ENCODE data around the gene C20orf96.
A peak's percentile ranks its signal among the peaks of the same experiment; 100 is the strongest.

C20orf96 gene

DNA sequence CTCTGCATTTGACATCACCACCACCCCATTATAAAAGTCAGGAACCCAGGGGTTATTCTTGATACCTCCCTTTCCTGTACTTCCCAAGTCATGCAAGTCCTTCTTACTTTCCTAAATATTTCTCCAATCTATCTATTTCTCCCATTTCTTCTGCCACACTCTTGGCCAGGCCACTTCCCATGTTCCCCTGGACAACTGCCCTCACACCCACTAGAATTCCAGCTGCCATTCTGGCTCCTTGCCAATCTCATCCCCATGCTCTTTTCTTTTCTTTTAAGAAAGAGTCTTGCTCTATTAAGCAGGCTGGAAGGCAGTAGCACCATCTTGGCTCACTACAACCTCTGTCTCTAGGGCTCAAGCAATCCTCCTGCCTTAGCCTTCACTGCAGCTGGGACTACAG lies 17.8 kb downstream of the C20orf96 start:
- DNase-seq (ENCODE audit: low read depth): no peak
- TF ChIP-seq, protein P1, sequence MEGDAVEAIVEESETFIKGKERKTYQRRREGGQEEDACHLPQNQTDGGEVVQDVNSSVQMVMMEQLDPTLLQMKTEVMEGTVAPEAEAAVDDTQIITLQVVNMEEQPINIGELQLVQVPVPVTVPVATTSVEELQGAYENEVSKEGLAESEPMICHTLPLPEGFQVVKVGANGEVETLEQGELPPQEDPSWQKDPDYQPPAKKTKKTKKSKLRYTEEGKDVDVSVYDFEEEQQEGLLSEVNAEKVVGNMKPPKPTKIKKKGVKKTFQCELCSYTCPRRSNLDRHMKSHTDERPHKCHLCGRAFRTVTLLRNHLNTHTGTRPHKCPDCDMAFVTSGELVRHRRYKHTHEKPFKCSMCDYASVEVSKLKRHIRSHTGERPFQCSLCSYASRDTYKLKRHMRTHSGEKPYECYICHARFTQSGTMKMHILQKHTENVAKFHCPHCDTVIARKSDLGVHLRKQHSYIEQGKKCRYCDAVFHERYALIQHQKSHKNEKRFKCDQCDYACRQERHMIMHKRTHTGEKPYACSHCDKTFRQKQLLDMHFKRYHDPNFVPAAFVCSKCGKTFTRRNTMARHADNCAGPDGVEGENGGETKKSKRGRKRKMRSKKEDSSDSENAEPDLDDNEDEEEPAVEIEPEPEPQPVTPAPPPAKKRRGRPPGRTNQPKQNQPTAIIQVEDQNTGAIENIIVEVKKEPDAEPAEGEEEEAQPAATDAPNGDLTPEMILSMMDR (IDR thresholded peaks at IDR 0.05; ENCODE audit: insufficient read depth, low read depth, low read length, missing control alignments): no peak
- no peak overlapping the region for H3K4me3 ChIP-seq (ENCODE audit: low read depth, low read length)

DNA sequence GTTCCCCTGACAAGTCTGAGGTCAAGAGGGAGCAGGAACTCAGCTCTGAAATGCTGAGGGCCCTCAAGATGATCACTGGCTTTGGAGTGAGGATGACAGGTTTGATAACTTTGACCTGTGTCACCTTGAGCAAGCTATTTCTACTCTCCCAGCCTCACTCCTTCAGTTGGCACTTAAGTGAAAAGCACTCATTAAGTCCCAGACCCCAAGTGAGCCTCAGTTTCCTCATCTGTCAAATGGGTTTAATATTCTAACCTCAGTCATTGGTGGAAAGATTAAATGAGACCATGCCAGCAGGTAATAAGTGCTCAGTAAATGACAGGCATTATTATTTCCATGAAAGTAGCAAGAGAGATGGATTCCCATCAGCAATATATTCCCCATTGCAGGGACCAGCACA lies 19.0 kb downstream of the C20orf96 start:
- TF ChIP-seq, protein P1 (IDR thresholded peaks at IDR 0.05; ENCODE audit: insufficient read depth, low read depth, low read length, missing control alignments): no peak
- no peak overlapping the region for H3K4me3 ChIP-seq (ENCODE audit: low read depth, low read length)
- no peak for DNase-seq (ENCODE audit: low read depth)

DNA sequence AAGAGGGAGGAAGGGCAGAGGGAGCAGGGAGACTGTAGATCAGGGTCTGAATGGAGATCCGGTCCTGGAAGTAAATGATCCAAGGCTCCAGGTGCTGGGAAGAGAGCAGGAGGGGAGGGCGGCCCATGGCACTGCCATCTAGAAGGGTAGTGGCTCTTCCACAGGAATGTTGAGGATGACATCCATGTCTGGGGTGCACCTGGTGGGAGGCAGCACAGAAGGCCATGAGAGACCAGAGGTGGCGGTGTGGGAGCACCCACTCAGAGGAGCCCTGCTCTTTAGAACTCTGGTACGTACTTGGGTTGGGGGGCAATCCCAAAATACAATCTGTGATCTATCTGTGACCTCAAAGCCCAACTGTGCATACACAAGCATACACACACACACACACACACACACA lies 19.5 kb downstream of the C20orf96 start:
- DNase-seq (ENCODE audit: low read depth): no peak
- no peak overlapping the region for H3K4me3 ChIP-seq (ENCODE audit: low read depth, low read length)
- TF ChIP-seq, protein P1 (IDR thresholded peaks at IDR 0.05; ENCODE audit: insufficient read depth, low read depth, low read length, missing control alignments): no peak

DNA sequence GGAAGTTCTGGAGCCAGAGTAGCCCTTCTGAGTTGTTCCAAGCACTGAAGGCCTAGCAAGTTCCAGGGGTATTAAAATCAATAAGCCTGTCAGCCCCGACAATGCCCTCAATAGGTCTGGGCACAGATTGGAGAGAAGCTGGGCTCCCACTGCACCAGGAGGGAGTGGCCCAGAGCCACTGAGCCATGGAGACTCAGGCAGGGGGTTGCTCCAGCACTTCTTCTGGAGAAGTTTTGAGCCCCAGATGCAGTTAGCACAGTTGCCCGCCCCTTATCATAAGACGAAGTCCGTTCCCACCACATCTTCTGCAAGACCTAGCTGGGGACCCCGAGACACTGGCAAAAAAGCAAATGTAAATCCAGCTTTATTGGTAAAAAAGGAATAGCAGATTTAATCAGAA lies 20.0 kb downstream of the C20orf96 start:
- no peak for DNase-seq (ENCODE audit: low read depth)
- no peak overlapping the region for H3K4me3 ChIP-seq (ENCODE audit: low read depth, low read length)
- TF ChIP-seq, protein P1 (IDR thresholded peaks at IDR 0.05; ENCODE audit: insufficient read depth, low read depth, low read length, missing control alignments): no peak

DNA sequence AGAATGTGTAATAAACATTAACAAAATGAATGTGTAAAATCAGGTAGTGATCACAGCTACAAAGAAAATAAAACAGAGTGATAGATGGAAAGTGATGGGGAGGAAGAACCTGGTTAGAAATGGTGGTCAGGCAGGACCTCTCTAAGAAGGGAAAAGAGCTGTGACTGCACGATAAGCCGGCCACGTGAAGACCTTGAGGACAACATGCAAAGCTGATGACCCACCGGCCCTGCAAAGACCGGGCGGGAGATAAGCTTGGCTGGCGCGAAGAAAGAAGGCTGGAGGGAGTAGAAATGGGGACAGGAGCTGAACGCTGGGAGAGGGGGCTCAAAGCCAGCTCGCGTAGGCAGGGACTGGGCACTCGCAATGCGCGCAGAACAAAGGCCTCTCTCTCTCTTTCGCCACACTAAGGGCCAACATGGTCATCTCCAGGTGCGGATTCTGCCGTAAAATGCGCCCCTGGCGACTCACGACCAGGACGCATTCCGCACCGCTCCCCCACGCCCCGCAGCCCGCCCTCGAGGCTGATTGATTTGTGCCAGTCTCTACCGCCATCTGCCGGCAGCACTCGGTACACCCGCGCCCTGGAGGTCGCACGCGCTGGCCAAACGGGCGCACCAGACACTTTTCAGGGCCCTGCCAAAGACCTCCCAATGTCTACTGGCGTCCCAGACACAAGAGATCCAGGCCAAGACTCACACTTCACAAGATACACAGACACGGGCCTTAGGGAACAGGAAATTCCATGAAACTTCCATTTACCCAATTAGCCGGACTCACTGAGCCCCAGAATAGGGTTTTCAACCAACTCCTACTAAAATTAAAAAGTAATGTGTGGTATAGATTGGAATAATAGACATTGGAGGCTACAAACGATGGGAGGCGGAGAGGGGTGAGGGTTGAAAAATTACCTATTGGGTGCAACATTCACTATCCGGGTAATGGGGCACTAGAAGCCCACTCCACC lies 23.7 kb downstream of the C20orf96 start:
- TF ChIP-seq, protein P1 (IDR thresholded peaks at IDR 0.05; ENCODE audit: insufficient read depth, low read depth, low read length, missing control alignments): peak; percentile 95
- peak; percentile 94 for DNase-seq (ENCODE audit: low read depth)
- H3K4me3 ChIP-seq (ENCODE audit: low read depth, low read length): peak overlapping the region; percentile 47

DNA sequence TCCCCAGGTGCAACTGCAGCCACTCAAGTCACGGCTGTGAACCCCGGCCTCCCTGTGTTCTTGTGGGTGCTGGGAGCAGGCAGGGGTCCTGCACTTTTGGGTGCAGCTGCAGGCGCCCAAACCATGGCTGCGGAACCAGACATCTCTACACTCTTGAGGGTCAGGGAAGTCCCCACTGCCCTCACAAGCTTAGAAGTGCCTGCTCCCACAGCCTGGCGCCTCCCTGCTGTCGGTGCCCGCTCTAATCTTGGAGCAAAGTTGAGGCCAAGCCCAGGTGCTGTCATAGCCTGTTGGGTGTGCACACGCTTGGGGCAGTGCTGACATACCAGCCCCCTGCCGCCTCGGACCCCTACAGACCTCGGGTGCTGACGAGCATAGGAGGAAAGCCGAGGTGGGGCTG lies 26.8 kb downstream of the C20orf96 start:
- TF ChIP-seq, protein P1 (IDR thresholded peaks at IDR 0.05; ENCODE audit: insufficient read depth, low read depth, low read length, missing control alignments): no peak
- H3K4me3 ChIP-seq (ENCODE audit: low read depth, low read length): no peak overlapping the region
- DNase-seq (ENCODE audit: low read depth): no peak
